M059J (cell line): Measurements from ENCODE around the gene ANGEL1. TPM values are rescaled to one million over a fixed set of nuclear protein-coding genes. Genes with fewer than 3 reads are reported as not detected.

Experiments used
- DNase-seq: peaks from one replicate; pipeline ENCODE4 v3.0.0-alpha.2; 2012; ENCODE audit warnings: low read depth
- total RNA-seq: library from RNA; depleted of rRNA; stranded (reverse); fragments of >200 nt; shearing (Covaris generic); gene quantifications from 2 replicates; pipeline ENCODE4 v1.2.3, GENCODE V29; 2014

Gene ANGEL1
- total RNA-seq, 1 experiment from 2014 or later, result 6.6 TPM

- DNase-seq, result no peak
These were observed 33.2 kb downstream of the ANGEL1 start for GRCh38 chr14:76779221-76780057.

- no peak for DNase-seq
These were observed 34.0 kb downstream of the ANGEL1 start for GRCh38 chr14:76778546-76779215.

GRCh38 chr14:76777721-76778120 is 35.0 kb downstream of the ANGEL1 start:
- no peak for DNase-seq

- DNase-seq, result no peak
These were observed 36.0 kb downstream of the ANGEL1 start for GRCh38 chr14:76776428-76777251.

GRCh38 chr14:76775695-76776427 is 36.8 kb downstream of the ANGEL1 start:
- no peak for DNase-seq

- no peak for DNase-seq
These were observed 37.6 kb downstream of the ANGEL1 start for GRCh38 chr14:76774821-76775694.

GRCh38 chr14:76773956-76774820 is 38.5 kb downstream of the ANGEL1 start:
- DNase-seq, result no peak

GRCh38 chr14:76773188-76773885 is 39.3 kb downstream of the ANGEL1 start:
- peak; percentile 87 for DNase-seq

- DNase-seq, result no peak
These were observed 40.1 kb downstream of the ANGEL1 start for GRCh38 chr14:76772300-76773187.

- DNase-seq, result no peak
These were observed 41.2 kb downstream of the ANGEL1 start for GRCh38 chr14:76771437-76771980.

GRCh38 chr14:76770521-76771436 is 41.9 kb downstream of the ANGEL1 start:
- no peak for DNase-seq

GRCh38 chr14:76769636-76770292 is 42.9 kb downstream of the ANGEL1 start:
- no peak for DNase-seq

- no peak for DNase-seq
These were observed 43.8 kb downstream of the ANGEL1 start for GRCh38 chr14:76768671-76769500.

GRCh38 chr14:76767681-76768656 is 44.7 kb downstream of the ANGEL1 start:
- DNase-seq, result no peak
